Right hindlimb (tissue), 1 donor: ENCODE data around the gene SSH3.

Experiments used
- DNase-seq: peaks from one replicate; pipeline ENCODE4 v3.0.0-alpha.2; 2018

SSH3 gene

DNA sequence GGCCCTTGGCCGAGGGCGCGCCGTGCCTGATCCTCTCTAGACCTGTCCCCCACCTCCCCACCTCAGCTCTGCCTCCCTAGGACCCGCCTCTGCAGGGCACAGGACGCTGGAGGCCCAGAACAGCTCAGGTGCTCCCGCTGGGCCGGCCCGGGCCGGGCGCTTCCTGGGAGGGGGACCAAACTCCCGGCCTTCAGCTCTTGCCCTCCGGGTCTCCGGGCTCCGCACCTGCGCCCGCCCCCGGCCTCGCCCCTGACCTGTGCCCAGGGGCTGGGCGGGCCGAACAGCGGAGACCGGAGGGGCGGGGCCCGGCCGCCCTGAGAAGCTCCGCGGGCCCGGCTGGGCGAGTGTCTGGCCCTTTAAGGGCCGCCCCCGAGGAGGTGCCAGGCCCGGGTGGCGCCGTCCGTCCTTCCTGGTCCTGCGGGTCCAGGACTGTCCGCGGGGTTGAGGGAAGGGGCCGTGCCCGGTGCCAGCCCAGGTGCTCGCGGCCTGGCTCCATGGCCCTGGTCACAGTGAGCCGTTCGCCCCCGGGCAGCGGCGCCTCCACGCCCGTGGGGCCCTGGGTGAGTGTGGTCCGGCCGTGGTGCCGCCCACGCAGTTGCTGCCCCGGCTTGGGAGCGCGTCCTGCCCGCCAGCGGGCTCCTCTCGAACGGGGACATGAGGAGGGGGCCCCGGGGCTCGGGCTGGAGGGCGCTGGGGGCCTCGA, at the start of gene SSH3:
Gene SSH3, plus strand, starts transcription at position 399 of the 703 bp plus-strand sequence. Its CDS starts 96 bp downstream, at position 495.
- DNase-seq = peak; percentile 66

GRCh38 chr11:67253872-67254624, 49.3 kb upstream of the SSH3 start:
- no peak for DNase-seq

DNA sequence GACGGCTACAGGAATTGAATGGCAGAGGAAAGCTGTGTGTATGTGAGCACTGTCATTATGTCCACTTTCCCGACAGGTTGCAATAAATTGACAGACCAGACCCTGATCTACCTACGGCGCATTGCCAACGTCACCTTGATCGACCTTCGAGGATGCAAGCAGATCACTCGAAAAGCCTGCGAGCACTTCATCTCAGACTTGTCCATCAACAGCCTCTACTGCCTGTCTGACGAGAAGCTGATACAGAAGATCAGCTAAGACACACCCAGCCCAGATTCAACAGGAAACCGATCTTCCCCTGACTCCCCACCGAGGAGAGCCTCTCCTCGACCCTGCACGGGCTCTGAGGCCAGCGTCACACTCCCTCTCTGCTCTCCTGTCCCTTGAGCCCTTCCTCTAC, 48.5 kb upstream of the SSH3 start:
- no peak for DNase-seq

- no peak for DNase-seq
Observed at GRCh38 chr11:67255353-67255752, 48.0 kb upstream of the SSH3 start.

DNA sequence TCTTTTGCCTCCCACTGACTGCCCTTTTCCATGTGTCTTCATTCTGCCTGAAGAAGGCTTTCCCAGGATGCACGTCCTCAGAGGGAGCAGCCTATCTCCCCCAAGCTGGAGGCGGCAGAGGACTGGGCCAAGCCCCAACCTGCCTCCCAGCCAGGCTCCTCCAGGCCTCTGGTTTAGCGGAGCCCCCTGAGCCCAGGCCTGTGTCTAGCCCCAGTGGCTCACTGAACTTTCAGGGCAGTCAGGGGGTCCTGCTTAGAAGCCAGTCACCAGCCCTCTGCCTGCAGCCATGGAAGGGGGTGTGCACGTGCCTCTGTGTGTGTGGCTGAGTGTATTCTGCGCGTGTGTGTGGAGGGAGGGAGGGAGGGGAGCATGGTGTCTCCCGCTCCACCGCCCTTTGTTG, 47.5 kb upstream of the SSH3 start:
- DNase-seq = no peak

GRCh38 chr11:67256477-67257135, 46.7 kb upstream of the SSH3 start:
- no peak for DNase-seq

DNA sequence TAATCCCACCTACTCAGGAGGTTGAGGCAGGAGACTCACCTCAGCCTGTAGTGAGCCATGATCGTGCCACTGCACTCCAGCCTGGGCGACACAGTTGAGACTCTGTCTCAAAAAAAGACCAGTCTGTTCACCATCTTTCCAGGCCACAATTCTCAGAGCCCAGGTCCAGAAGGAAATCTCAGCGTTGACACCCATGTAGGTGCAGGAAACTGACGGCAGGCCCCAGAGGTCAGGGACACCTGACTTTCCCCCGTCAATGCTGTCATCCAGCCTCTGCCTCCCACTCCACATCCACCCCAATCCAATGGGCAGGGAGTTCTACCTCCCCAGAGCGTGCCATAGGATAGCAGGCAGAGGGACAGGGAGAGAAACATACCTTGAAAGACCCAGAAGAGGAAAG, 42.9 kb upstream of the SSH3 start:
- DNase-seq = no peak

- peak; percentile 70 for DNase-seq
Observed at GRCh38 chr11:67260885-67261639, 42.3 kb upstream of the SSH3 start.

DNA sequence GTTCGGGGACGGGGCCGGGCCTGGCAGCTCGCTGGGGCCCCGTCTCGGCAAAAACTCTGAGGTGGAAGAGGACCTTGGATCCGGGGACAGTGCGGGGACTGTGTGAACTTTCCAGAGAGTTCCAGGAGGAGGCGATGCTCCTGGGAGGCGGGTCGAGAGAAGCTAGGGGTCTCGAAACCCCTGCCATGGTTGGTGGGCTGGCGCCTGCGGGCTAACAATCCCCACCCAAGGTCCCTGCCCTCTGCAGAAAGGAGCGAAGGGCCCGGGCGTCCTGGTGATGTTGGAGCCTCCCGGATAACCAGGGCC, 41.7 kb upstream of the SSH3 start:
- DNase-seq = no peak

- no peak for DNase-seq
Observed at GRCh38 chr11:67261946-67262681, 41.2 kb upstream of the SSH3 start.

- peak; percentile 86 for DNase-seq
Observed at GRCh38 chr11:67262731-67263675, 40.3 kb upstream of the SSH3 start.

DNA sequence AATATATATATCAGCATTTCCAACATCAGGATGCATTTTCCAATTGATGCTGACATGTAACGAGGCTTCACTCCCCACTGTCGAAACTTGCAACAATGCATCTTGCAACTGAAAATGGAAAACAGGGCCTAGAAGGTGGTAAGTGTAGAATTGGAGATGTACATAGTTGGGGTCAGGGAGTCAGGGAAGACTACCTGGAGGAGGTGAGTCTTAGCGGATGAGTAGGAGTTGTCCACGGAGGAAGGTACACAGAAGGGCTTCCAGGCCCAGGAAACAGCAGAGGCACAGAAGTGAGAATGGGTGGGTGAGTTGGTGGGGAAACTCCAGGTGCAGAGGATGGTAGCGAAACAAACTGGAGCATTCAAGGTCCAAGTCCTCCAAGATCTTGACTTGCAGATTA, 39.1 kb upstream of the SSH3 start:
- DNase-seq = no peak

DNA sequence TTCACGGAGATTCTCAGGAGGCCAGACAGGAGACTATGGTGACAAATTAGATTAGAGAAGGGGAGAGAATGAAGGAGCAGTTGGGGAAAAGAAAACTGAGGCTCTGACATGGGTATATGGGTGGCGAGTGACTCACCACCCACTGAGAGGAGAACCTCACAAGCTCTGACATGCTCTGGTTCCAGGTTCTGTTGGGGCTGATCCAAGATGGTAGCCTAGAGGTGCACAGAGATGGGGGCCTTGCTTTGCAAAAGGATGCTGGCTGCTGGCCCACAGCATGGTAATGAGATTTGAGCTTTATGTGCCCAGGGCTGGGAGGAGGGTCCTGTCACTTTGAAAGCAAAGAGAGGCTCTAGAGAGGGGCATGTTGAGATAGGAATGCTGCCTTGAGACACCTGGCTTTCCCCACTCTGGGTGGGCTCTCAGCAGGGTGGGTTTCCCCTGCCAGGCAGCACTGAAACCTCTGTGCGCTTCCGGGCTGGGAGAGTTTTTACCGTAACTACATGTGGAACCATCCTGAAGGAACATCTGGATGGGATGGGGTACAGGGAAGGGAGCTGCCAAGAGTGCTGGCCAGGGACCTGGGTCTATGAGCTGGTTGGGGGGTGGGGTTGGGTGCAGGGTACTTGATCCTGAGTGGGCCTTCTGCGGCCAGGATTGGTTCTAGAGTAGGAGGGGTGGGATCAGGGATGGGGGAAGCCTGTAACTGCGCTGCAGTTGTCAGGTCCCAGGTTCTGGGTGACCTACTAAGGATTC, 38.3 kb upstream of the SSH3 start:
- DNase-seq = no peak

DNA sequence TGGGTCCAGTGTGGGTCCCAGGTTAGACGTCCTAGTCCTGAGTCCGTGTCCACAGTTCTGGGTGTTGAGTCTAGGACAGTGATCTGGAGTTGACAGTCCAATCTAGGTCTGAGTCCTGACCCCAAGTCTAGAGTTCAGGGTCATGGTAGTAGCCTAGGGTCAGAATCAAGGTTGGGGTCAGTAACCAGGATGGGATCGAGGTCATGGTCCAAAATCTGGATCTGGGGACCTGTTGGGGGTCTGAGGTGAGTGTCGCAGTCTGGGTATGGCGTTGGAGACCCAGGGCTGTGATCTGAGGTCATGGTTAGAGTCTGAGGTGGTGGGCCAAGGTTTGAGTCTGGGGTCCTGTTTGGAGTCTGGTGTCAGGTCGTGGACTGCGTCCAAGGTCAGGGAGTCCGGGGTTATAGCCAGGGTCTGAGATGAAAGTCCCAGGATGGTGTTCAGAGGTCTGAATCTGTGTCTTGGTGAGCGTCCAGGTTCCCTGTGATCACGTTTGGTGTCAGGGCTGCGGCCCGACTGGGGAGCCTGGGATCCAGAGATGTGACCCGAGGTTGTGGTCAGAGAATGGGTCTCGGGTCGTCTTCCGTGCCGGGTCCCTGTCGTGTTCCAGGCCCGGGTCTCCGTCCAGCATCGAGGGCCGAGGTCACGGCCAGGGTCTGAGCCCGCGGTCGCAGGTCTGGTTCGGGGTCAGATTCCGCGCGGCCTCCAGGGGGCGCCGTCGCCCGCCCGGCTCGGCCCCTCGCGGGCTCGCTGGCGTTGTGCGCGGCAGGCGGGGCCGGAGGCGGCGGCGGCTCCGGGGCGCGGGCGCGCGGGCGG, 37.5 kb upstream of the SSH3 start:
- DNase-seq = peak; percentile 81

- no peak for DNase-seq
Observed at GRCh38 chr11:67266449-67267187, 36.7 kb upstream of the SSH3 start, which contains the start of gene GRK2. GRK2 (plus strand) TSS chr11:67266473; CDS start chr11:67266700, 227 bp downstream.

DNA sequence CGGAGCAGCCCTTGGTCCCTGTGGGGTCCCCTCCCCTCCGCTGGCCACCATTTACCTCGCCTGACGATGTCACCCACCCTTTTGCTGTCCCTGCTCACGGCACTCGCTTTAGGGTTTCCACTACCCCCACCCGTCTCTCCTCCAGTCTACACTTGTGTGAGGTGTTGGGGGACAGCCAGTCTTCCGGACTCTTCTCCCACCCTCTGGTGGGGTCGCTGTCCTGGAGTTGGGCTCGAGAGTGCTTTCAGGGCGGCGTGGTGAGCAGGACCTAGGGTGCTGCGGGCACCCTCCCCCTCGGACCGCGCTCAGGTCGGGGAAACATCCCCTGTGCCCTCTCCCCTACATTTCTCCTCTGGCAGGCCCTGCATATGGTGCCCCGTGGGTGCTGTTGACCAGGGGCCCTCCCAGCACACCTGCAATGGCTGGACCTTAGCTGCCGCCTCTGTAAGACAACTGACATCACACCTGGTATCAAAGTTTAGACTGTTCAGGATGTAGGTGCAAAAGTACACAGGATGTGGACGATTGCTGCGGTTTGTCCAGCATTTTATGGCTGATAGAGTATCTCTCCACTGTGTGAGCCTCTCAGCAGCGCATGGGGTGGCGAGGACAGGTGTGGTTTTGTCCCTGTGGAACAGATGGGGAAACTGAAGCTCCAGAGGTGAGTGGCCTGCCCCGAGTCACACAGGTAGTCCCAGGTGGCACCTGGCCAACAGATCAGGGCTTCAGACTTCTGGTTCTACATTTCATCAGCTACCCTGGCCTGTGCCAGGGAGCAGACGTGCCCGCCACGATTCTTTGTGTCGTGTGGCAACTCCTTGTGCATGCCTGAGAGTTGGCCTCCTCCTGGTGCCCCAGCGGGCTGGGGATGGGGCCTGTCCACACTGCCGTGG, 35.9 kb upstream of the SSH3 start:
- DNase-seq = no peak

- no peak for DNase-seq
Observed at GRCh38 chr11:67268081-67268961, 35.0 kb upstream of the SSH3 start.
